ENCODE results near the gene ADI1.
"Not testable (repeated sequence)": the region's sequence is repeated elsewhere in the genome, so short reads cannot be mapped to it uniquely, and the experiment has no call there.

ADI1 gene

DNA sequence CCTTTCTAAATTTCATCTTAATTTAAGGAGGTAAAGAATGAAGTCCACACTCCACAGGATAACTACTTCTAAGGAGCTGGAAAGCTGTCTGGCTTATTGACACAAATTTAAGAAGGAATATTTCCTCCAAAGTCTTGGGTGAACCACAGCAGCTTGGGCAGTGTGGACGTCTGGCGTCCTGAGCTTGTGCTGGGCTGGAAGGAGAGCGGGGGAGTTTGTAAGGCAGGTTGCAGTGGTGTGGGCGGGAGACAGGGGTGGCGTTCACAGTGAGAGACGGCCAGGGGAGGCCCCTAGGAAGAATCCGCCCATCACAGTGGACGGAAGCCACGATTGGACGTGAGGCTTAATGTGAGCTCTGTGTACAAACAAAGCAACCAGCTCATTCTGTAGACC is 25.7 kb downstream of the ADI1 start:
- DNase-seq (ENCODE audit: low read depth) = no peak

- no peak for DNase-seq (ENCODE audit: low read depth)
Observed at GRCh38 chr2:3492951-3493614, 26.2 kb downstream of the ADI1 start.

GRCh38 chr2:3492475-3492787 is 26.9 kb downstream of the ADI1 start:
- not testable (repeated sequence) for DNase-seq (ENCODE audit: low read depth)

GRCh38 chr2:3491716-3492474 is 27.4 kb downstream of the ADI1 start:
- no peak for DNase-seq (ENCODE audit: low read depth)

DNA sequence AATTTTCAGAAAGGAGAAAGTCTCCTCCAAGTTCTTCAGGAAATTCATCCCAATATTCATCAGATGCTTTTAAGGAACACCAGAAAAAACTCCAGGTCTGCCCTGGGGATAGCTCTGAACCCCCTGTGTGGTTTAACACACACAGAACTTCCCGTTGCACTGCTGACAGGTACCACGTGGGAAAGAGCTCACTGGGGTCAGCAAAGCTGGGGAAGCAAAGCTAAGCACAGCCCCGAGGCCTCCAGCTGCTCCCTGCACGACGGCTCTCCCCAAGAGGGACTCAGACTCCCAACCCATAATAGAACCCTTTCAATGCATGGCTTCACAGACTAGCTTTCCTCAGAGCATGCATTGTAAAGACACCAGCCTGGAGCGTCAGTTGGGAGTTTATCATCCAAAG is 28.0 kb downstream of the ADI1 start:
- DNase-seq (ENCODE audit: low read depth) = no peak

- DNase-seq (ENCODE audit: low read depth) = no peak
Observed at GRCh38 chr2:3490191-3491170, 28.9 kb downstream of the ADI1 start.

DNA sequence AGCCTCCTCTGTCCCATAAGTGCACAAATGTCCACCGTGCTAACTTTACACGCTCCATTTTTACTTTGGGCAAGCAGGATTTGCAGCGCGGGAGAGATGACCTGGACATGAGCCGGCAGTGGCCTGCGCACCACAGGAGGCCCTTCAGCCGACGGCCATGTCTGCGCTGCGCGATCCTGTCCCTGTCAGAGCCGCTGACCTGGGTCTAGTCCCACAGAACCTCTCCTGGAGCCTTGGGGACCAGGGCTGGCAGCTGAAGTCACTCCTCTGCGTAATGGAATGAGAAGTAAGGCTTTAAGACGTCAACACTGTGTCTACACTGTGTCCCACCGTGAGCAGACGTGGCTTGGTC is 29.6 kb downstream of the ADI1 start:
- no peak for DNase-seq (ENCODE audit: low read depth)

DNA sequence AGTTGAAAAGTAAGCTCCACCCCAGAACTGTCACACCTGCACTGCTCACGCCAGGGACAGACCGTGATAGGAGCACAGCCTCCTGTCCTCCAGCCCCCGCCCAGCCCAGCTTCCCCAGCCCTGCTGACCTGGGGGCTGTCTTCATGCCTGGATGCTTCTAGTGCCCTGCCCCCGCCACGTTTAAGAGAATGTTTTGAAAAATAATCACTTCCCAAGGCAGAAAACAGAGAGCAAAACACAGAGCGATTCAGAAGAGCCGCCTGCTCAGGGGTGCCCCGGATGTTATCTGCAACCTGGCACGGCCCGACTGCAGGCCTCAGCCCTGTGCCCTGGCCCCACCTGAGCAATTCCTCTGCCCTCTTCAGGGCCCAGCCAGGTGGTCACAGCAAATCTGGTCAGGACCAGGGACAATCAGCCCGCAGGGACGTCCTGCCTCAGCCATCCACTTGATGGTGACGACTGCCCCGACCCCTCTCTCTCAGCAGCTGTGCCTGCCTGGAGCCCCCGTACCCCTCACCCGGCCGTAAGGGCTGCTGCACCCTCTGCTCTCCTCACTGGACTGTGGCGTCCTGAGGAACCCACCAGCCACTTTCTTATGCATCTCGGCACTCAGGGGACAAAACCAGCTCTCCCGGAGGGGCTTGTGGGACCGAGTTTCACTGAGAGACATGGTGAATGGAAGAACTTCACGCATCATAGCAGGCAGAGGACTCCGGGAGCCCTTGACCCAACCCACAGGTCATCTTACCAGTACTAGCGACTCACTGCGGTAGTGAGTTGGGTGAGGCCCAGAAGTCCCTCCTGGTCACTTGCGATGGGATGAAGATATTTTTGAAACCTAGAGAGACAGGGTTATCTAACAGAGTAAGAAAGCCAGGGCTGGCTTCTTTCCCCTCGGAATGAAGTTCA is 30.2 kb downstream of the ADI1 start:
- DNase-seq (ENCODE audit: low read depth) = no peak

DNA sequence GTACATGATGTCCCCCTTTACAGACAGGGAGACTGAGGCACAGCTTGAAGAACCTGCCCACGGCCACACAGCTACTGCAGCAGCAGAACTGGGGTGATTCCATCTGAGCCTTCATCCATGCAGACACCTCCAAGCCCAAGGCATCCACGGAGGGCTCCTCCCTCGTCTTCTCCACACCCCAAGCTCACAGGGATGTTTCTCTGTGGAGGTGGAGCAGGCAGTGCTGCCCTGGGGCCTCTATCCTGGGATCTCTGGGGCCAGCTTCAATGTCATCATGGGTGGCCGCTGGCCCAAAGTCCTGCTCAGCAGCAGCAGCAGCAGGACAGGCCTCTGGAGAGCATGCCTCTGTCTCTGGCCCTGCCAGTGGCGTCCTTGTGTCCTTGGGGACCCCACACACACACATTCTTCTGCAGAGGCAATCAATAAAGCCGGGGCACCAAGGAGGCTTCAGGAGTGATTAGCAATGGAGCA is 31.2 kb downstream of the ADI1 start:
- no peak for DNase-seq (ENCODE audit: low read depth)

DNA sequence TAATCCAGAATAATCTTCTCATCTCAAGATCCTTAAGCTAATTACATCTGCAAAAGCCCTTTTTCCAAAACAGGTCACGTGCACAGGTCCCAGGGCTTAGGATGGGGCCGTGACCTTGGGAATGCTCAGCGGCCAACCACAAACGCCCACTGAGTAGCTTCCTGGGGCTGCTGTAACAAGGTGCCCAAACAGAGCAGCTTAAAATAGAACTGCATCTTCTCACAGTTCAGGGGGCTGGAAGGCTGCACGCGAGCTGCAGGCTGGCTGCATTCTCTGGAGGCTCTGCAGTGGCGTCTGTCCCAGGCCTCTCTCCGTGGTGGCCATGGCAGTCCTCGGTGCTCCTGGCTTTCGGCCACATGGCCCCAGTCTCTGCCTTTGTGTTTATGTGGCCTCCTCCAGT is 31.9 kb downstream of the ADI1 start:
- DNase-seq (ENCODE audit: low read depth) = no peak

GRCh38 chr2:3487028-3487425 is 32.3 kb downstream of the ADI1 start:
- no peak for DNase-seq (ENCODE audit: low read depth)

GRCh38 chr2:3486047-3487027 is 33.0 kb downstream of the ADI1 start:
- no peak for DNase-seq (ENCODE audit: low read depth)

GRCh38 chr2:3485166-3485565 is 34.2 kb downstream of the ADI1 start:
- DNase-seq (ENCODE audit: low read depth) = no peak

DNA sequence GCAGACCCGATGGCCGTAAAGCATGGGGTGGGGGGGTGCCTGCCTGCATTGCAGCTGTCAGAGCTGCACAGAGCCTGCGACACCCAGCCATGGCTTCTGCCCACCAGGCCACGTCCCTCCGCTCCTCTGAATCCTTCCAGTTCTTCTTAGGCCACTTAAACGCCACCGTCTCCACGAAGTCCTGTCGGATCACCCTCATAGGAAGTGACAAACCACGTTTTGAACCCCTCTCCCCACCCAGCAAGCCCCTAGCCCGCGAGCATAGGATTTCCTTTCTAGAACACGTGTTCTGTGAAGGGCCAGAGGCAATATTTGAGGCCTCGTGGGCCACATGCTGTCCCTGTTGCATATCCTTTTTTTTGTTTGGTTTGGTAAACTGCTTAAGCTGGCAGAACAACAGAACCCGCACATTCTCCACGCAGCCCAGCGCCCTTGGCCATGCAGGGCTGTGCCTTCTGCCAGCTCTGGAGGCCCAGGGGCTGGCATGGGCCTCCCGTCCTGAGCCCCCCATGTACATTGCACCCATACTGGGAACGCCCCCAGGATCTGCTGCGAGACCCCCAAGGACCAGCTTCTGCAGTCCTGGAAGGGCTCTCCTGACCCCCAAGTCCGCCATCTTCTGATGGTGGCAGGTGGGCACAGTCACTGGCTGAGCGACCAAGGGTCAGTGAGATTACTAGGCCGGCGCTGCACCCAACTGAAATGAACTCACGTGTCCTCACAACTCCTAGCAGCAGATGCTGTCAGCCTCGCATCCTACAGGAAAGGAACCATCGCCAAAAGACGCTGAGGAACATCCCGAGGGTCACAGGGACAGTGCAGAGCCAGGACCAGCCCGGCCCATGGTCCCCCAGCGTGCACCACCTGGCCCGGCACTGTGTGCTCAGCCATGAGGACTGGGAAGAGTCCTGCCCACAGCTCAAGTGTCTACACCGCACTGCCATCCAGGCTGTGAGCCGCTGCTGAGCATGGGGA is 35.1 kb downstream of the ADI1 start:
- DNase-seq (ENCODE audit: low read depth) = no peak

GRCh38 chr2:3483227-3483985 is 35.9 kb downstream of the ADI1 start:
- DNase-seq (ENCODE audit: low read depth) = no peak

- DNase-seq (ENCODE audit: low read depth) = no peak
Observed at GRCh38 chr2:3482363-3482821, 36.9 kb downstream of the ADI1 start.

- no peak for DNase-seq (ENCODE audit: low read depth)
Observed at GRCh38 chr2:3481736-3482362, 37.5 kb downstream of the ADI1 start.

DNA sequence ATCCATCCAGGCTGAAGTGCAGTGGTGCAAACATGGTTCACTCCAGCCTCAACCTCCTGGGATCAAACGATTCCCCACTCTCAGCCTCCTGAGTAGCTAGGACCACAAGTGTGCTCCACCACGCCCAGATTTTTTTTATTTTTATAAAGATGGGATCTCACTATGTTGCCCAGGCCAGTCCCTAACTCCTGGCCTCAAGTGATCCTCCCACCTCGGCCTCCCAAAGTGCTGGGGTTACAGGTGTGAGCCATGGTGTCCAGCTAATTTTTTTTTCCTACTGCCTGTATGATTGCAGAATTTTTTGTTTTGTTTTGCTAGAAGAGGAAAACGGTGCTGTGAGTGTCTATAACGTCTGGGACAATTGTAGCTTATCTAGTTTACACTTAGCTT is 38.3 kb downstream of the ADI1 start:
- no peak for DNase-seq (ENCODE audit: low read depth)
